Measurements from ENCODE around the gene MPIG6B.

The MPIG6B gene, protein sequence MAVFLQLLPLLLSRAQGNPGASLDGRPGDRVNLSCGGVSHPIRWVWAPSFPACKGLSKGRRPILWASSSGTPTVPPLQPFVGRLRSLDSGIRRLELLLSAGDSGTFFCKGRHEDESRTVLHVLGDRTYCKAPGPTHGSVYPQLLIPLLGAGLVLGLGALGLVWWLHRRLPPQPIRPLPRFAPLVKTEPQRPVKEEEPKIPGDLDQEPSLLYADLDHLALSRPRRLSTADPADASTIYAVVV

DNA sequence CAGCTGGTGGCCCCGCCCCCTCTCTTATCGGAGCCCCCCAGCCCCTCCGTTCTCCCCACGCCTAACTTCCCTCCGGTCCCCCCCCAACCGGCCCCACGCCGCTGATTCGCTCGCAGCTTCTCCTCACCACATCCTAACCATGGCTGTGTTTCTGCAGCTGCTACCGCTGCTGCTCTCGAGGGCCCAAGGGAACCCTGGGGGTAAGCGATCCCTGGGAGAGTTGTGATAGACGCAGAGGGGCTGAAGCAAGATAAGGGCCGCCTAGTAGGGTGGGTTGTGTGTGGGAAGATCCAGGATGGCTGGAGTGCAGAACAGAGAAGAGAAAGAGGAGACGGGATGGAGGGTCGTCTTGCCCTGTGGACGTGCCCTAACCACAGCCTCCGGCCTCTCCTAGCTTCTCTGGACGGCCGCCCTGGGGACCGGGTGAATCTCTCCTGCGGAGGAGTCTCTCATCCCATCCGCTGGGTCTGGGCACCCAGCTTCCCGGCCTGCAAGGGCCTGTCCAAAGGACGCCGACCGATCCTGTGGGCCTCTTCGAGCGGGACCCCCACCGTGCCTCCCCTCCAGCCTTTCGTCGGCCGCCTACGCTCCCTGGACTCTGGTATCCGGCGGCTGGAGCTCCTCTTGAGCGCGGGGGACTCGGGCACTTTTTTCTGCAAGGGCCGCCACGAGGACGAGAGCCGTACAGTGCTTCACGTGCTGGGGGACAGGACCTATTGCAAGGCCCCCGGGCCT, at the start of gene MPIG6B:
Gene MPIG6B, plus strand, starts transcription at position 129 of the 735 bp plus-strand sequence. Its CDS starts 11 bp downstream, at position 140.
- peaks cover 23% of the 10 kb centered on the region for H3K36me3 ChIP-seq (ENCODE audit: insufficient read depth, low read length)
- peaks cover 10% of the 10 kb centered on the region for H3K4me1 ChIP-seq (ENCODE audit: insufficient read depth, low read length)
- no peaks in the 10 kb centered on the region for H3K27me3 ChIP-seq (ENCODE audit: control insufficient read depth in 1 of 2, insufficient read depth in 2 of 2, low read length in 2 of 2)
- no peak within 1 kb of the TSS for H3K4me3 ChIP-seq (ENCODE audit: low read depth in 1 of 2, low read length in 2 of 2)
- no peaks in the 10 kb centered on the region for H3K9me3 ChIP-seq (ENCODE audit: low read length)
- H3K9ac ChIP-seq (ENCODE audit: low read length), result no peak within 1 kb of the TSS
- no peak within 1 kb of the TSS for H3K27ac ChIP-seq (ENCODE audit: low read depth, low read length)

GRCh38 chr6:31676322-31676903, 46.8 kb upstream of the MPIG6B start:
- peaks cover 9% of the 10 kb centered on the region for H3K36me3 ChIP-seq (ENCODE audit: insufficient read depth, low read length)
- H3K4me1 ChIP-seq (ENCODE audit: insufficient read depth, low read length), result peaks cover 10% of the 10 kb centered on the region
- H3K27ac ChIP-seq (ENCODE audit: low read depth, low read length), result no peak overlapping the region
- H3K27me3 ChIP-seq (ENCODE audit: control insufficient read depth in 1 of 2, insufficient read depth in 2 of 2, low read length in 2 of 2), result no peaks in the 10 kb centered on the region
- H3K4me3 ChIP-seq (ENCODE audit: low read depth in 1 of 2, low read length in 2 of 2), result no peak overlapping the region
- no peaks in the 10 kb centered on the region for H3K9me3 ChIP-seq (ENCODE audit: low read length)
- no peak overlapping the region for H3K9ac ChIP-seq (ENCODE audit: low read length)

- Histone ChIP-seq H3K9me3 (ENCODE audit: low read length) (no peaks in the 10 kb centered on the region), H3K27ac (ENCODE audit: low read depth, low read length) (no peak overlapping the region), H3K4me1 (ENCODE audit: insufficient read depth, low read length) (peaks cover 13% of the 10 kb centered on the region), H3K9ac (ENCODE audit: low read length) (no peak overlapping the region), H3K4me3 (ENCODE audit: low read depth in 1 of 2, low read length in 2 of 2) (no peak overlapping the region), H3K36me3 (ENCODE audit: insufficient read depth, low read length) (peaks cover 4% of the 10 kb centered on the region), H3K27me3 (ENCODE audit: control insufficient read depth in 1 of 2, insufficient read depth in 2 of 2, low read length in 2 of 2) (no peaks in the 10 kb centered on the region)
Observed at GRCh38 chr6:31676904-31677303, 46.3 kb upstream of the MPIG6B start.

GRCh38 chr6:31677955-31678354, 45.2 kb upstream of the MPIG6B start:
- H3K27ac ChIP-seq (ENCODE audit: low read depth, low read length), result no peak overlapping the region
- H3K36me3 ChIP-seq (ENCODE audit: insufficient read depth, low read length), result no peaks in the 10 kb centered on the region
- no peaks in the 10 kb centered on the region for H3K9me3 ChIP-seq (ENCODE audit: low read length)
- H3K9ac ChIP-seq (ENCODE audit: low read length), result no peak overlapping the region
- peaks cover 13% of the 10 kb centered on the region for H3K4me1 ChIP-seq (ENCODE audit: insufficient read depth, low read length)
- no peak overlapping the region for H3K4me3 ChIP-seq (ENCODE audit: low read depth in 1 of 2, low read length in 2 of 2)
- no peaks in the 10 kb centered on the region for H3K27me3 ChIP-seq (ENCODE audit: control insufficient read depth in 1 of 2, insufficient read depth in 2 of 2, low read length in 2 of 2)

DNA sequence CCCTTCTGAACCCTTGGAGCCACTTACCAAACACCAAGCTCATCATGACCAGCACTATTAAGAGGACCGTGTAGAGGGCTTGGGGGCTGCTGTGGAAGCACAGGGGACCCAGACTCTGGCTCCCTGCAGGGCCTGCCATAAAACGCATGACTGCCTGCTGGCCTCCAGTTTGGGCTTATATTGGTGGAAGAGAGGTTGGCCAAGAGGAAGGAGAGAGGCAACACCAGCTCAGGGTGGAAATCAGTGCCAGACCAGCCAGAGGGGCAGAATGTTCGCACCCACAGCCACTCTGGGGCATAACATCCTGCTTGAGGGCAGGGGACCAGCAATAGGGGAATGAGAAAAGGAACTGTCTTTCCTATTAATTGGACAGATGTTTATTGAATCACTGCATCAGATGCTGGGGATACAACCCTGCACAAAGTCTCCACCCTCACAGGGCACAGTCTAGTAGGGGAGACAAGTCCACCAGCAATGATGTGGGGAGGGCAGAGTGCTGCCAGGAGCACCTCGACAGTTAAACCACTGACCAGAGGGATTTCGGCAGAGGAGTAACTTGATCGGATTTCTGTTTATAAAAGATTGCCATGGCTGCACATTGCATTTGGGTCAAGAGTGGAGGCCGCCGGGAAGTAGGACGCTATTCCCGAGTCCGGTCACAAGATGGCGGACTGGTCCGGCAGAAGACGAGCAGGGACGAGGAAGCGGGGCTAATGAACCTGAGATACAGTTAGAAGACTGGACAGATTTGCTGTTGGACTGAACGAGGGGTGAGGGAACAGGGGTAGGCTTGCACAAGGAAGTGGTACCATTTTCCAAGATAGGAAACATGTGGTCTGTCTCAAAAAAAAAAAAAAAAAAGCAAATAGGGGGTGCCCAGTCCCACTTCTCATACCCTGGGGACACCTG, 42.7 kb upstream of the MPIG6B start, which contains the start of gene LY6G5C:
Gene LY6G5C, minus strand, starts transcription at position 842 of the 909 bp plus-strand sequence. Its CDS starts 694 bp downstream, at position 148.
- H3K4me3 ChIP-seq (ENCODE audit: low read depth in 1 of 2, low read length in 2 of 2), result peak within 1 kb of the TSS; percentile 24 to 71
- H3K36me3 ChIP-seq (ENCODE audit: insufficient read depth, low read length), result no peaks in the 10 kb centered on the region
- H3K9me3 ChIP-seq (ENCODE audit: low read length), result no peaks in the 10 kb centered on the region
- H3K9ac ChIP-seq (ENCODE audit: low read length), result peak within 1 kb of the TSS; percentile 53
- H3K27ac ChIP-seq (ENCODE audit: low read depth, low read length), result peak within 1 kb of the TSS; percentile 74
- H3K4me1 ChIP-seq (ENCODE audit: insufficient read depth, low read length), result peaks cover 13% of the 10 kb centered on the region
- H3K27me3 ChIP-seq (ENCODE audit: control insufficient read depth in 1 of 2, insufficient read depth in 2 of 2, low read length in 2 of 2), result no peaks in the 10 kb centered on the region

GRCh38 chr6:31681135-31681671, 42.0 kb upstream of the MPIG6B start:
- Histone ChIP-seq H3K36me3 (ENCODE audit: insufficient read depth, low read length) (peaks cover 4% of the 10 kb centered on the region), H3K27ac (ENCODE audit: low read depth, low read length) (peak overlapping the region; percentile 74), H3K4me3 (ENCODE audit: low read depth in 1 of 2, low read length in 2 of 2) (peak overlapping the region; percentile 24 to 71), H3K4me1 (ENCODE audit: insufficient read depth, low read length) (peaks cover 13% of the 10 kb centered on the region), H3K27me3 (ENCODE audit: control insufficient read depth in 1 of 2, insufficient read depth in 2 of 2, low read length in 2 of 2) (no peaks in the 10 kb centered on the region), H3K9me3 (ENCODE audit: low read length) (no peaks in the 10 kb centered on the region), H3K9ac (ENCODE audit: low read length) (peak overlapping the region; percentile 53)

DNA sequence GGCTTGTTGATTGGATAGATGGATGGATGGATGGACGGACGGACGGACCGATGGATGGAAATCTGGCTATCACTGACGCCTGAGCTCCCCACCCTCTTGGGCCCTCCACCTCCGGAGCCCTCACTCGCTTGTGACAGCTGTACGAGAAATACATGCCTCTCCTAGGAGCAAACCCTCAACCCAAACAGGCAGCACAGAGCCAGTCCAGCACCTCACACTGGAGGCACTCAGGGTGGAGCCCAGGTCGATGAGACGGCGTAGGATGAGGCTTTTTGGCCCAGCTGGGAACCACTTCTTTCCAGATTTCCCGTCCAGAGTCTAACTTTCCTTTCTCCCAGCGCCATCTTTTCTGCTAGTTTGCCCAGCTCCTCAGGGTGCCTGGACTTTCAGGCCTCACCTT, 39.6 kb upstream of the MPIG6B start:
- no peak overlapping the region for H3K27ac ChIP-seq (ENCODE audit: low read depth, low read length)
- H3K9ac ChIP-seq (ENCODE audit: low read length), result no peak overlapping the region
- H3K27me3 ChIP-seq (ENCODE audit: control insufficient read depth in 1 of 2, insufficient read depth in 2 of 2, low read length in 2 of 2), result no peaks in the 10 kb centered on the region
- H3K9me3 ChIP-seq (ENCODE audit: low read length), result no peaks in the 10 kb centered on the region
- H3K4me3 ChIP-seq (ENCODE audit: low read depth in 1 of 2, low read length in 2 of 2), result no peak overlapping the region
- H3K36me3 ChIP-seq (ENCODE audit: insufficient read depth, low read length), result peaks cover 28% of the 10 kb centered on the region
- peaks cover 13% of the 10 kb centered on the region for H3K4me1 ChIP-seq (ENCODE audit: insufficient read depth, low read length)

DNA sequence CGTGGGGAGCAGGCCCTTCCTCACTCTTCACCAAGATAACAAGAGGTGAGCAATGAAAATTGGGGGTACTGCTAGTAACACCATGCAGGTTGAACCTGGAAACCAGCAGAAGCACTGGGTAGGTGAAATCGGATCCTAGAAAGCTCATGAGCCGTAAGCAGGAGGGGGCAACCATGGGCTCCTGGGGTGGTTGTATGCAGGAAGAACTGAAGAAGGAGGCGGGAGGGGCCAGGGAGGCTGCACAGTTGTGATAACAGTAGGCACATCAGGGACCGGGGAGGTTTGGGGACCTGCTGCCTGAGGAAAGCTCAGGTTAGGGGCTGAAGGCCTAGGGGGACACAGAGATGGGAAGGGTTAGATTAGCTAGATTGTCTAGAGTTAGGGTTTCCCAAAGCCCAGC, 36.7 kb upstream of the MPIG6B start:
- Histone ChIP-seq H3K9ac (ENCODE audit: low read length) (no peak overlapping the region), H3K9me3 (ENCODE audit: low read length) (no peaks in the 10 kb centered on the region), H3K27me3 (ENCODE audit: control insufficient read depth in 1 of 2, insufficient read depth in 2 of 2, low read length in 2 of 2) (no peaks in the 10 kb centered on the region), H3K27ac (ENCODE audit: low read depth, low read length) (no peak overlapping the region), H3K4me1 (ENCODE audit: insufficient read depth, low read length) (peaks cover 3% of the 10 kb centered on the region), H3K36me3 (ENCODE audit: insufficient read depth, low read length) (peaks cover 53% of the 10 kb centered on the region), H3K4me3 (ENCODE audit: low read depth in 1 of 2, low read length in 2 of 2) (no peak overlapping the region)

- Histone ChIP-seq H3K36me3 (ENCODE audit: insufficient read depth, low read length) (peaks cover 59% of the 10 kb centered on the region), H3K9ac (ENCODE audit: low read length) (no peak overlapping the region), H3K9me3 (ENCODE audit: low read length) (no peaks in the 10 kb centered on the region), H3K27ac (ENCODE audit: low read depth, low read length) (no peak overlapping the region), H3K4me1 (ENCODE audit: insufficient read depth, low read length) (no peaks in the 10 kb centered on the region), H3K27me3 (ENCODE audit: control insufficient read depth in 1 of 2, insufficient read depth in 2 of 2, low read length in 2 of 2) (no peaks in the 10 kb centered on the region), H3K4me3 (ENCODE audit: low read depth in 1 of 2, low read length in 2 of 2) (no peak overlapping the region)
Observed at GRCh38 chr6:31687321-31687720, 35.9 kb upstream of the MPIG6B start.

- H3K9ac ChIP-seq (ENCODE audit: low read length), result no peak overlapping the region
Observed at GRCh38 chr6:31687860-31688693, 35.1 kb upstream of the MPIG6B start.

More at GRCh38 chr6:31687860-31688693, 35.1 kb upstream of the MPIG6B start:
- no peaks in the 10 kb centered on the region for H3K9me3 ChIP-seq (ENCODE audit: low read length)
- H3K27me3 ChIP-seq (ENCODE audit: control insufficient read depth in 1 of 2, insufficient read depth in 2 of 2, low read length in 2 of 2), result no peaks in the 10 kb centered on the region
- no peaks in the 10 kb centered on the region for H3K4me1 ChIP-seq (ENCODE audit: insufficient read depth, low read length)
- H3K27ac ChIP-seq (ENCODE audit: low read depth, low read length), result no peak overlapping the region
- H3K36me3 ChIP-seq (ENCODE audit: insufficient read depth, low read length), result peaks cover 67% of the 10 kb centered on the region
- H3K4me3 ChIP-seq (ENCODE audit: low read depth in 1 of 2, low read length in 2 of 2), result no peak overlapping the region
